HEK293 (cell line): ENCODE data around the gene MOB1A.

Source experiments
- CTCF ChIA-PET: fragments of 350-600 bp; formaldehyde crosslinking; extraction: SDS; loops from one replicate; lab custom pipeline; 2021; ENCODE audit warnings: antibody characterized with exemption; lab: Yijun Ruan, JAX
- POLR2A ChIA-PET: fragments of 300-600 bp; formaldehyde crosslinking; extraction: SDS; loops from one replicate; lab custom pipeline; 2020; ENCODE audit warnings: antibody characterized with exemption, inconsistent platforms; lab: Yijun Ruan, JAX
- H3K27ac ChIP-seq: fragments of 200-500 bp; sonication (Bioruptor generic); 2 replicates; pipeline ENCODE4 v1.5.1; 2014; ENCODE audit warnings: low read depth, low read length, control low read depth, inconsistent platforms; ENCODE audit errors: extremely low read depth
- H3K36me3 ChIP-seq, 2 experiments: fragments of 200-500 bp in 1 of 2; sonication (Bioruptor generic) in 1 of 2; 1 replicate in 1 of 2; 2 replicates in 1 of 2; pipeline ENCODE4 v1.5.1; 2014 to 2017; ENCODE audit warnings: inconsistent platforms in 2 of 2, low read length in 2 of 2; ENCODE audit not compliant: control insufficient read depth in 2 of 2, insufficient read depth in 1 of 2
- H3K4me1 ChIP-seq: fragments of 200-500 bp; sonication (Bioruptor generic); 2 replicates; pipeline ENCODE4 v1.5.1; 2014; ENCODE audit warnings: mild to moderate bottlenecking, low read length, inconsistent platforms; ENCODE audit not compliant: control insufficient read depth, insufficient read depth
- H3K4me3 ChIP-seq: 2 replicates; pipeline ENCODE4 v1.5.1; 2011; ENCODE audit warnings: low read depth, mild to moderate bottlenecking, control low read depth, low read length, moderate library complexity
- H3K9me3 ChIP-seq: fragments of 200-500 bp; sonication (Bioruptor generic); 2 replicates; pipeline ENCODE4 v1.5.1; 2014; ENCODE audit warnings: low read depth, low read length, inconsistent platforms; ENCODE audit not compliant: control insufficient read depth, insufficient read depth
- IKZF3 ChIP-seq: fragments of 450-650 bp; IDR thresholded peaks from 2 replicates; pipeline ENCODE4 v1.5.0; 2018; ENCODE audit warnings: missing biosample characterization, mild to moderate bottlenecking, missing genetic modification characterization, moderate library complexity
- RBAK ChIP-seq: fragments of 450-650 bp; formaldehyde crosslinking; IDR thresholded peaks from 2 replicates; pipeline ENCODE4 v1.5.1; 2016; ENCODE audit warnings: missing biosample characterization, missing genetic modification characterization
- YY2 ChIP-seq: fragments of 450-650 bp; formaldehyde crosslinking; IDR thresholded peaks from 2 replicates; pipeline ENCODE4 v1.5.1; 2016; ENCODE audit warnings: missing biosample characterization, missing genetic modification characterization
- ZFP37 ChIP-seq: fragments of 450-650 bp; formaldehyde crosslinking; IDR thresholded peaks from 2 replicates; pipeline ENCODE4 v1.5.1; 2016; ENCODE audit warnings: missing biosample characterization, missing genetic modification characterization
- ZIC2 ChIP-seq: fragments of 450-650 bp; formaldehyde crosslinking; IDR thresholded peaks from 2 replicates; pipeline ENCODE4 v1.5.1; 2016; ENCODE audit warnings: missing biosample characterization, missing genetic modification characterization
- ZNF114 ChIP-seq: fragments of 450-650 bp; formaldehyde crosslinking; IDR thresholded peaks from 2 replicates; pipeline ENCODE4 v1.5.0; 2017; ENCODE audit warnings: missing biosample characterization, missing genetic modification characterization
- ZNF169 ChIP-seq: fragments of 450-650 bp; formaldehyde crosslinking; IDR thresholded peaks from 2 replicates; pipeline ENCODE4 v1.5.1; 2016; ENCODE audit warnings: missing biosample characterization, missing genetic modification characterization
- ZNF174 ChIP-seq: fragments of 450-650 bp; formaldehyde crosslinking; IDR thresholded peaks from 2 replicates; pipeline ENCODE4 v1.5.0; 2017; ENCODE audit warnings: missing biosample characterization, mild to moderate bottlenecking, missing genetic modification characterization
- ZNF211 ChIP-seq: fragments of 450-650 bp; formaldehyde crosslinking; IDR thresholded peaks from 2 replicates; pipeline ENCODE4 v1.5.1; 2016; ENCODE audit warnings: low read depth, missing biosample characterization, missing genetic modification characterization
- ZNF214 ChIP-seq: fragments of 450-650 bp; formaldehyde crosslinking; IDR thresholded peaks from 2 replicates; pipeline ENCODE4 v1.5.1; 2017; ENCODE audit warnings: missing biosample characterization, mild to moderate bottlenecking, missing genetic modification characterization, borderline replicate concordance
- ZNF354C ChIP-seq: fragments of 450-650 bp; formaldehyde crosslinking; IDR thresholded peaks from 2 replicates; pipeline ENCODE4 v1.5.1; 2016; ENCODE audit warnings: missing biosample characterization, missing genetic modification characterization, low read depth, borderline replicate concordance
- ZNF391 ChIP-seq: fragments of 450-650 bp; formaldehyde crosslinking; IDR thresholded peaks from 2 replicates; pipeline ENCODE4 v1.5.1; 2016; ENCODE audit warnings: low read depth, missing biosample characterization, missing genetic modification characterization, borderline replicate concordance
- ZNF529 ChIP-seq: fragments of 450-650 bp; formaldehyde crosslinking; IDR thresholded peaks from 2 replicates; pipeline ENCODE4 v1.5.1; 2017; ENCODE audit warnings: missing genetic modification characterization, missing biosample characterization; ENCODE audit not compliant: insufficient replicate concordance
- ZNF623 ChIP-seq: fragments of 450-650 bp; formaldehyde crosslinking; IDR thresholded peaks from 2 replicates; pipeline ENCODE4 v1.5.1; 2016; ENCODE audit warnings: missing biosample characterization, missing genetic modification characterization
- ZNF660 ChIP-seq: fragments of 450-650 bp; IDR thresholded peaks from 2 replicates; pipeline ENCODE4 v1.5.1; 2018; ENCODE audit warnings: missing biosample characterization, mild to moderate bottlenecking, missing genetic modification characterization
- ZNF677 ChIP-seq: fragments of 450-650 bp; IDR thresholded peaks from 2 replicates; pipeline ENCODE4 v1.5.0; 2018; ENCODE audit warnings: missing biosample characterization, mild to moderate bottlenecking, missing genetic modification characterization, moderate library complexity
- ZNF791 ChIP-seq: fragments of 450-650 bp; formaldehyde crosslinking; IDR thresholded peaks from 2 replicates; pipeline ENCODE4 v1.5.1; 2016; ENCODE audit warnings: missing biosample characterization, missing genetic modification characterization
- TF ChIP-seq, protein P1 (sequence below): fragments of 450-650 bp; formaldehyde crosslinking; IDR thresholded peaks from 2 replicates; pipeline ENCODE4 v1.5.1; 2016; ENCODE audit warnings: missing biosample characterization, missing genetic modification characterization
- TF ChIP-seq, protein P2 (sequence below): fragments of 450-650 bp; formaldehyde crosslinking; IDR thresholded peaks from 2 replicates; pipeline ENCODE4 v1.5.1; 2016; ENCODE audit warnings: missing biosample characterization, missing genetic modification characterization
- TF ChIP-seq, protein P3 (sequence below): sonication (generic); formaldehyde crosslinking; IDR thresholded peaks from 2 replicates; pipeline ENCODE4 v1.8.1; 2022; ENCODE audit warnings: mild to moderate bottlenecking, moderate library complexity, missing genetic modification reagents
- TF ChIP-seq, protein P4 (sequence below): fragments of 450-650 bp; formaldehyde crosslinking; IDR thresholded peaks from 2 replicates; pipeline ENCODE4 v1.5.1; 2016; ENCODE audit warnings: missing biosample characterization, missing genetic modification characterization
- TF ChIP-seq, protein P5 (sequence below): fragments of 450-650 bp; formaldehyde crosslinking; IDR thresholded peaks from 2 replicates; pipeline ENCODE4 v1.5.1; 2017; ENCODE audit warnings: missing biosample characterization, missing genetic modification characterization
- TF ChIP-seq, protein P6 (sequence below): fragments of 450-650 bp; formaldehyde crosslinking; IDR thresholded peaks from 2 replicates; pipeline ENCODE4 v1.5.1; 2016; ENCODE audit warnings: missing biosample characterization, missing genetic modification characterization

The MOB1A gene

DNA sequence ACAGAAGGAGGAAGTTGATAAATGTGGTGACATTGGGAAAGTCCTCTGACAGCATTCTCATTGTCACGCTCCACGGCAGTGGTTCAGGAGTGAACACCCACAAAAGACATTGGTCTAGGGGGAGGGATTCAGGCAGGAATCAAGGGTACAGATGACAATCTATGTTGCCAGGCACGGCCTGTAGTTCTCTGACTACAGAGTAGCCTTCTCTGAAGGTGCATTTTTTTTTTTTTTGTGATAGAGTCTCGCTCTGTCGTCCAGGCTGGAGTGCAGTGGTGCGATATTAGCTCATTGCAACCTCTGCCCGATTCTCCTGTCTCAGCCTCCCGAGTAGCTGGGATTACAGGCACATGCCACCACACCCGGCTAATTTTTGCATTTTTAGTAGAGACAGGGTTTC lies 7.4 kb upstream of the MOB1A start (continued):
- TF ChIP-seq, protein P1, sequence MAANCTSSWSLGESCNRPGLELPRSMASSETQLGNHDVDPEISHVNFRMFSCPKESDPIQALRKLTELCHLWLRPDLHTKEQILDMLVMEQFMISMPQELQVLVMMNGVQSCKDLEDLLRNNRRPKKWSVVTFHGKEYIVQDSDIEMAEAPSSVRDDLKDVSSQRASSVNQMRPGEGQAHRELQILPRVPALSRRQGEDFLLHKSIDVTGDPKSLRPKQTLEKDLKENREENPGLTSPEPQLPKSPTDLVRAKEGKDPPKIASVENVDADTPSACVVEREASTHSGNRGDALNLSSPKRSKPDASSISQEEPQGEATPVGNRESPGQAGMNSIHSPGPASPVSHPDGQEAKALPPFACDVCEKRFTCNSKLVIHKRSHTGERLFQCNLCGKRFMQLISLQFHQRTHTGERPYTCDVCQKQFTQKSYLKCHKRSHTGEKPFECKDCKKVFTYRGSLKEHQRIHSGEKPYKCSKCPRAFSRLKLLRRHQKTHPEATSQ = no peak
- TF ChIP-seq ZNF623 (tag by site-specific recombination) = no peak
- TF ChIP-seq ZNF791 = no peak
- no peak for TF ChIP-seq ZNF114 (tag by site-specific recombination)
- TF ChIP-seq RBAK (tag by site-specific recombination) = no peak
- TF ChIP-seq IKZF3 (tag by site-specific recombination) = no peak
- no peak for TF ChIP-seq ZNF354C (tag by site-specific recombination)
- no peak for TF ChIP-seq YY2 (tag by site-specific recombination)
- TF ChIP-seq ZFP37 (tag by site-specific recombination) = no peak
- TF ChIP-seq ZNF211 = no peak
- TF ChIP-seq, protein P2, sequence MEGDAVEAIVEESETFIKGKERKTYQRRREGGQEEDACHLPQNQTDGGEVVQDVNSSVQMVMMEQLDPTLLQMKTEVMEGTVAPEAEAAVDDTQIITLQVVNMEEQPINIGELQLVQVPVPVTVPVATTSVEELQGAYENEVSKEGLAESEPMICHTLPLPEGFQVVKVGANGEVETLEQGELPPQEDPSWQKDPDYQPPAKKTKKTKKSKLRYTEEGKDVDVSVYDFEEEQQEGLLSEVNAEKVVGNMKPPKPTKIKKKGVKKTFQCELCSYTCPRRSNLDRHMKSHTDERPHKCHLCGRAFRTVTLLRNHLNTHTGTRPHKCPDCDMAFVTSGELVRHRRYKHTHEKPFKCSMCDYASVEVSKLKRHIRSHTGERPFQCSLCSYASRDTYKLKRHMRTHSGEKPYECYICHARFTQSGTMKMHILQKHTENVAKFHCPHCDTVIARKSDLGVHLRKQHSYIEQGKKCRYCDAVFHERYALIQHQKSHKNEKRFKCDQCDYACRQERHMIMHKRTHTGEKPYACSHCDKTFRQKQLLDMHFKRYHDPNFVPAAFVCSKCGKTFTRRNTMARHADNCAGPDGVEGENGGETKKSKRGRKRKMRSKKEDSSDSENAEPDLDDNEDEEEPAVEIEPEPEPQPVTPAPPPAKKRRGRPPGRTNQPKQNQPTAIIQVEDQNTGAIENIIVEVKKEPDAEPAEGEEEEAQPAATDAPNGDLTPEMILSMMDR (tag by site-specific recombination) = no peak
- TF ChIP-seq ZIC2 = no peak

DNA sequence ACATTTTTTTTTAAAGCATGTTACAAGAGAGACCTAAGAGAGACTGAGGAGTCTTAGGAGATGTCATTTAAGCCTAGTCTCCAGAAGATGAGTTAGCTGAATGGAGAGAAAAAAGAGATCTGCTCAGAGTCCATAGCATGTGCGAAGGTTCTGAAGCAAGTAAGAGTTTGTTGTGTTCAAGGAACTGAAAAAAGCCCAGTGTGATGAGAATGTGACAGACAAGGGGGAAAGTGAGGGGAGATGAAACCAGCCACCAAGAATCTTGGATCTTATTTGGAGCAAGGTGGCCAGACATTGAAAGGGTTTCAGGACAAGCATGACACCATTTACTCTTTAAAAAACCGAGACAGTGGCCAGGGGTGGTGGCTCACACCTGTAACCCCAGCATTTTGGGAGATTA lies 5.2 kb upstream of the MOB1A start:
- Histone ChIP-seq H3K27ac (no peak overlapping the region), H3K36me3 (no peaks in the 10 kb centered on the region), H3K4me3 (no peak overlapping the region)
- CTCF ChIA-PET = interaction anchor here (0.6 to 0.8 kb wide), 3 partner anchors 35 to 360 kb away, joined by 3 to 7 read pairs (median 4); no protein-coding TSS in a partner anchor
- POLR2A ChIA-PET = no interaction called here
- TF ChIP-seq ZNF391 (tag by site-specific recombination) = no peak
- TF ChIP-seq, protein P3, sequence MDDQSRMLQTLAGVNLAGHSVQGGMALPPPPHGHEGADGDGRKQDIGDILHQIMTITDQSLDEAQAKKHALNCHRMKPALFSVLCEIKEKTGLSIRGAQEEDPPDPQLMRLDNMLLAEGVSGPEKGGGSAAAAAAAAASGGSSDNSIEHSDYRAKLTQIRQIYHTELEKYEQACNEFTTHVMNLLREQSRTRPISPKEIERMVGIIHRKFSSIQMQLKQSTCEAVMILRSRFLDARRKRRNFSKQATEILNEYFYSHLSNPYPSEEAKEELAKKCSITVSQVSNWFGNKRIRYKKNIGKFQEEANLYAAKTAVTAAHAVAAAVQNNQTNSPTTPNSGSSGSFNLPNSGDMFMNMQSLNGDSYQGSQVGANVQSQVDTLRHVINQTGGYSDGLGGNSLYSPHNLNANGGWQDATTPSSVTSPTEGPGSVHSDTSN (CRISPR knock-in tag) = no peak
- TF ChIP-seq ZNF174 = no peak
- no peak for TF ChIP-seq ZNF529 (tag by site-specific recombination)
- TF ChIP-seq, protein P4, sequence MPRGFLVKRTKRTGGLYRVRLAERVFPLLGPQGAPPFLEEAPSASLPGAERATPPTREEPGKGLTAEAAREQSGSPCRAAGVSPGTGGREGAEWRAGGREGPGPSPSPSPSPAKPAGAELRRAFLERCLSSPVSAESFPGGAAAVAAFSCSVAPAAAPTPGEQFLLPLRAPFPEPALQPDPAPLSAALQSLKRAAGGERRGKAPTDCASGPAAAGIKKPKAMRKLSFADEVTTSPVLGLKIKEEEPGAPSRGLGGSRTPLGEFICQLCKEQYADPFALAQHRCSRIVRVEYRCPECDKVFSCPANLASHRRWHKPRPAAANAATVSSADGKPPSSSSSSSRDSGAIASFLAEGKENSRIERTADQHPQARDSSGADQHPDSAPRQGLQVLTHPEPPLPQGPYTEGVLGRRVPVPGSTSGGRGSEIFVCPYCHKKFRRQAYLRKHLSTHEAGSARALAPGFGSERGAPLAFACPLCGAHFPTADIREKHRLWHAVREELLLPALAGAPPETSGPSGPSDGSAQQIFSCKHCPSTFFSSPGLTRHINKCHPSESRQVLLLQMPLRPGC (tag by site-specific recombination) = no peak
- no peak for TF ChIP-seq ZNF169
- TF ChIP-seq, protein P5, sequence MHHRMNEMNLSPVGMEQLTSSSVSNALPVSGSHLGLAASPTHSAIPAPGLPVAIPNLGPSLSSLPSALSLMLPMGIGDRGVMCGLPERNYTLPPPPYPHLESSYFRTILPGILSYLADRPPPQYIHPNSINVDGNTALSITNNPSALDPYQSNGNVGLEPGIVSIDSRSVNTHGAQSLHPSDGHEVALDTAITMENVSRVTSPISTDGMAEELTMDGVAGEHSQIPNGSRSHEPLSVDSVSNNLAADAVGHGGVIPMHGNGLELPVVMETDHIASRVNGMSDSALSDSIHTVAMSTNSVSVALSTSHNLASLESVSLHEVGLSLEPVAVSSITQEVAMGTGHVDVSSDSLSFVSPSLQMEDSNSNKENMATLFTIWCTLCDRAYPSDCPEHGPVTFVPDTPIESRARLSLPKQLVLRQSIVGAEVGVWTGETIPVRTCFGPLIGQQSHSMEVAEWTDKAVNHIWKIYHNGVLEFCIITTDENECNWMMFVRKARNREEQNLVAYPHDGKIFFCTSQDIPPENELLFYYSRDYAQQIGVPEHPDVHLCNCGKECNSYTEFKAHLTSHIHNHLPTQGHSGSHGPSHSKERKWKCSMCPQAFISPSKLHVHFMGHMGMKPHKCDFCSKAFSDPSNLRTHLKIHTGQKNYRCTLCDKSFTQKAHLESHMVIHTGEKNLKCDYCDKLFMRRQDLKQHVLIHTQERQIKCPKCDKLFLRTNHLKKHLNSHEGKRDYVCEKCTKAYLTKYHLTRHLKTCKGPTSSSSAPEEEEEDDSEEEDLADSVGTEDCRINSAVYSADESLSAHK (tag by site-specific recombination) = no peak
- TF ChIP-seq ZNF677 = no peak
- TF ChIP-seq ZNF660 (tag by site-specific recombination) = no peak
- TF ChIP-seq, protein P6, sequence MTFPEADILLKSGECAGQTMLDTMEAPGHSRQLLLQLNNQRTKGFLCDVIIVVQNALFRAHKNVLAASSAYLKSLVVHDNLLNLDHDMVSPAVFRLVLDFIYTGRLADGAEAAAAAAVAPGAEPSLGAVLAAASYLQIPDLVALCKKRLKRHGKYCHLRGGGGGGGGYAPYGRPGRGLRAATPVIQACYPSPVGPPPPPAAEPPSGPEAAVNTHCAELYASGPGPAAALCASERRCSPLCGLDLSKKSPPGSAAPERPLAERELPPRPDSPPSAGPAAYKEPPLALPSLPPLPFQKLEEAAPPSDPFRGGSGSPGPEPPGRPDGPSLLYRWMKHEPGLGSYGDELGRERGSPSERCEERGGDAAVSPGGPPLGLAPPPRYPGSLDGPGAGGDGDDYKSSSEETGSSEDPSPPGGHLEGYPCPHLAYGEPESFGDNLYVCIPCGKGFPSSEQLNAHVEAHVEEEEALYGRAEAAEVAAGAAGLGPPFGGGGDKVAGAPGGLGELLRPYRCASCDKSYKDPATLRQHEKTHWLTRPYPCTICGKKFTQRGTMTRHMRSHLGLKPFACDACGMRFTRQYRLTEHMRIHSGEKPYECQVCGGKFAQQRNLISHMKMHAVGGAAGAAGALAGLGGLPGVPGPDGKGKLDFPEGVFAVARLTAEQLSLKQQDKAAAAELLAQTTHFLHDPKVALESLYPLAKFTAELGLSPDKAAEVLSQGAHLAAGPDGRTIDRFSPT = no peak
- no peak for TF ChIP-seq ZNF354C (tag by site-specific recombination)
- no peak for TF ChIP-seq ZNF214
- TF ChIP-seq, all 188 proteins: peak for 0
- H3K4me1 ChIP-seq = no peaks in the 10 kb centered on the region
- H3K9me3 ChIP-seq = no peaks in the 10 kb centered on the region
